ENCODE results near the gene ZNF426. TPM values are rescaled to one million over a fixed set of nuclear protein-coding genes. Genes with fewer than 3 reads are reported as not detected.

The ZNF426 gene
- total RNA-seq, 1 donor from 2014 or later, result 24.5 TPM

DNA sequence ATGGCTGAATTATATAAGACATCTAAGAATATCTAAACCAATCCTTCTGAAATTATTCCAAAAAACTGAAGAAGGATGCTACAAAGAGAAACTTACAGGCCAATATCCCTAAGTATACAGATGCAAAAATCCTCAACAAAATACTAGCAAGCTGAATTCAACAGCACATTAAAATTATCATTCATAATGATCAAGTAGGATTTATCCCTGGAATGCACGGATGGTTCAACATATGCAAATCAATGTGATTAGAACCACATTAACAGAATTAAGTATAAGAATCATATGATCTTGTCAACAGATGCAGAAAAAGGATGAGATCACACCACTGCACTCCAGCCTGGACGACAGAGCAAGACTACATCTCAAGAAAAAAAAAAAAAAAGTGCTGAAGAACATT, 53.3 kb downstream of the ZNF426 start:
- Mint-ChIP-seq H3K4me1 (ENCODE audit: low read depth, unreplicated experiment) (no peaks in the 10 kb centered on the region), H3K9me3 (ENCODE audit: unreplicated experiment) (peaks cover 22% of the 10 kb centered on the region), H3K36me3 (ENCODE audit: unreplicated experiment) (peaks cover 7% of the 10 kb centered on the region), H3K4me3 (ENCODE audit: unreplicated experiment) (no peak overlapping the region), H3K27me3 (ENCODE audit: unreplicated experiment) (peaks cover 4% of the 10 kb centered on the region), H3K27ac (ENCODE audit: unreplicated experiment) (no peak overlapping the region)
- TF ChIP-seq, protein P1, sequence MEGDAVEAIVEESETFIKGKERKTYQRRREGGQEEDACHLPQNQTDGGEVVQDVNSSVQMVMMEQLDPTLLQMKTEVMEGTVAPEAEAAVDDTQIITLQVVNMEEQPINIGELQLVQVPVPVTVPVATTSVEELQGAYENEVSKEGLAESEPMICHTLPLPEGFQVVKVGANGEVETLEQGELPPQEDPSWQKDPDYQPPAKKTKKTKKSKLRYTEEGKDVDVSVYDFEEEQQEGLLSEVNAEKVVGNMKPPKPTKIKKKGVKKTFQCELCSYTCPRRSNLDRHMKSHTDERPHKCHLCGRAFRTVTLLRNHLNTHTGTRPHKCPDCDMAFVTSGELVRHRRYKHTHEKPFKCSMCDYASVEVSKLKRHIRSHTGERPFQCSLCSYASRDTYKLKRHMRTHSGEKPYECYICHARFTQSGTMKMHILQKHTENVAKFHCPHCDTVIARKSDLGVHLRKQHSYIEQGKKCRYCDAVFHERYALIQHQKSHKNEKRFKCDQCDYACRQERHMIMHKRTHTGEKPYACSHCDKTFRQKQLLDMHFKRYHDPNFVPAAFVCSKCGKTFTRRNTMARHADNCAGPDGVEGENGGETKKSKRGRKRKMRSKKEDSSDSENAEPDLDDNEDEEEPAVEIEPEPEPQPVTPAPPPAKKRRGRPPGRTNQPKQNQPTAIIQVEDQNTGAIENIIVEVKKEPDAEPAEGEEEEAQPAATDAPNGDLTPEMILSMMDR (IDR thresholded peaks at IDR 0.05; ENCODE audit: partially characterized antibody, unreplicated experiment), result no peak
- DNase-seq, result no peak

DNA sequence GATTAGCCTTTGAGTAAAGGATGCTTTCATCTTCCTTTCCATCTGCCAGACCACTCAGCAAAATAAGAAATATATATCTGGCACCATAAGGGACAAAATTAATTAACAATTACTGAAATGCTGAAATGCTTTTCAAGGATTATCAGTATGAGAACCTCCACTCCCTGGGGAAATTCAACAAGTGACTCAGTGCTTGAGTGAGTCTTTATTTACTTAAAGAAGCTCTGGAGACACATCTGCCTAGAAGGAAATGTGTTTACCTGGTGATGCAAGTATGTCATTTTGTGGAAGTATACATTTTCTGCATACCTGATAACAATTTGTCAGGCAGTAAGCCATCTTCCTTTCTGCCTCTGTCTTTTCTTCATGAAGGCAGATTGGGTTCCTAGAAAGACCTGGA, 63.5 kb downstream of the ZNF426 start:
- Mint-ChIP-seq H3K27ac (ENCODE audit: unreplicated experiment) (no peak overlapping the region), H3K4me3 (ENCODE audit: unreplicated experiment) (no peak overlapping the region), H3K9me3 (ENCODE audit: unreplicated experiment) (peaks cover 9% of the 10 kb centered on the region), H3K36me3 (ENCODE audit: unreplicated experiment) (no peaks in the 10 kb centered on the region), H3K27me3 (ENCODE audit: unreplicated experiment) (peaks cover 3% of the 10 kb centered on the region), H3K4me1 (ENCODE audit: low read depth, unreplicated experiment) (no peaks in the 10 kb centered on the region)
- no peak for DNase-seq
- TF ChIP-seq, protein P1 (IDR thresholded peaks at IDR 0.05; ENCODE audit: partially characterized antibody, unreplicated experiment), result no peak

Other genes starting within 250 kb of the ZNF426 start
- 9.7 TPM for gene ZNF699, start 228.8 kb downstream of the ZNF426 start, total RNA-seq (ENCODE audit: unreplicated experiment)
- 23.6 TPM for gene ZNF559, start 214.5 kb downstream of the ZNF426 start, total RNA-seq (ENCODE audit: unreplicated experiment)
- 6.7 TPM for gene ZNF177, start 175.6 kb downstream of the ZNF426 start, total RNA-seq (ENCODE audit: unreplicated experiment)
- 49.0 TPM for gene ZNF266, start 103.1 kb downstream of the ZNF426 start, total RNA-seq (ENCODE audit: unreplicated experiment)
- not detected for gene ZNF560, start 40.0 kb downstream of the ZNF426 start, total RNA-seq (ENCODE audit: unreplicated experiment)
- gene ZNF121, start 45.9 kb upstream of the ZNF426 start, total RNA-seq (ENCODE audit: unreplicated experiment), result 50.0 TPM
- gene ZNF561, start 82.6 kb upstream of the ZNF426 start, total RNA-seq (ENCODE audit: unreplicated experiment), result 71.8 TPM
- 71.4 TPM for gene ZNF562, start 136.5 kb upstream of the ZNF426 start, total RNA-seq (ENCODE audit: unreplicated experiment)
- 19.0 TPM for gene ZNF846, start 230.1 kb upstream of the ZNF426 start, total RNA-seq (ENCODE audit: unreplicated experiment)

All from glutamatergic neuron (in vitro differentiated cells).